Mucosa of descending colon (tissue), 3 donors: ENCODE results near the gene MEMO1. TPM values are rescaled to one million over a fixed set of nuclear protein-coding genes. Genes with fewer than 3 reads are reported as not detected.
"Not testable (repeated sequence)": the region's sequence is repeated elsewhere in the genome, so short reads cannot be mapped to it uniquely, and the experiment has no call there.

Experiments
- ATAC-seq: fragments of 200-7000 bp; cut with Tn5 transposase; one replicate; pipeline ENCODE4 v1.9.1; 2020; ENCODE audit warnings: mild to moderate bottlenecking, moderate library complexity
- DNase-seq, 3 donors: peaks; one replicate each; pipeline ENCODE4 v3.0.0-alpha.2; 2020
- H3K36me3 ChIP-seq: fragments of 200-600 bp; one replicate; pipeline ENCODE4 v1.8.0; 2021; ENCODE audit warnings: low read depth, mild to moderate bottlenecking
- H3K4me1 ChIP-seq: fragments of 200-600 bp; one replicate; pipeline ENCODE4 v1.8.0; 2021; ENCODE audit warnings: low read depth, mild to moderate bottlenecking
- H3K4me3 ChIP-seq: fragments of 200-600 bp; one replicate; pipeline ENCODE4 v1.8.0; 2021; ENCODE audit warnings: mild to moderate bottlenecking
- H3K9me3 ChIP-seq: fragments of 200-600 bp; one replicate; pipeline ENCODE4 v1.8.0; 2021; ENCODE audit warnings: mild to moderate bottlenecking
- intact Hi-C, 2 donors: fragments of 100-400 bp; cut with DNase I in 1 of 2; cut with micrococcal nuclease in 1 of 2; formaldehyde crosslinking; loops; one replicate each; pipeline versions ENCODE4 v1.11.0 to v1.11.1; 2022; cut with DNase I, micrococcal nuclease
- total RNA-seq, 3 donors: library from RNA; stranded (reverse); fragmentation: NEBNext Ultra II Directional in 2 of 3; extraction: Animal tissue kit (Norgen Biotek cat#: 25700) in 2 of 3; gene quantifications; one replicate each; pipeline versions ENCODE4 v1.2.1 to v1.2.4, GENCODE V29; 2021 to 2023
- TF ChIP-seq, protein P1 (sequence below): fragments of 200-600 bp; IDR thresholded peaks from one replicate; pipeline ENCODE4 v1.8.0; 2022; ENCODE audit warnings: antibody characterized with exemption, mild to moderate bottlenecking
- donor health status: DM: no; HTN: no; CAD: no; lungs with moderate emphysema.
- donor health status: DM: no; HTN: no; CAD: no.
- donor health status: DM: no; HTN: yes; CAD: no.

Gene MEMO1
- total RNA-seq, 3 donors from 2014 or later: 28.6 to 46.4 (median 29.2) TPM

DNA sequence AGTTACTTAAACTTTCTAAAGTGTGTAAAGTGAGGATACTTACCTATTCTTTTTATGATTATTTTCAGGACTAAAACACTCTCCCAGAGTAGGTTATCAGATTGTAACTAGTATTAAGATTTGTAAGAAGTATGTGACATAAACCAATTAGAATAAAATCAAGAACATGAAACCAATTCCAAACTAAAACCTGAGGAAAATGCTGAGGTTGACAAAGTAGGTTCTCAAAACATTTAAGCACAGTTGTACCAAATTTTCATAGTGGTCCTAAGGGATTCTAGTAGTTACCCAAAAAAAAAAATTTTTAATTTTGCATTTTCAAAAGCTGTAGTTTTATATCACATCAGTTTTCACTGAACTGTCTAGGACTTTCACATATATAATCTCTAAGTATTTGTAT, 157.3 kb downstream of the MEMO1 start:
- Histone ChIP-seq H3K4me1 (no peaks in the 10 kb centered on the region), H3K36me3 (no peaks in the 10 kb centered on the region), H3K4me3 (no peak overlapping the region), H3K9me3 (no peaks in the 10 kb centered on the region)
- intact Hi-C loops: no loop called here
- DNase-seq (no peak), ATAC-seq (no peak)
- TF ChIP-seq, protein P1, sequence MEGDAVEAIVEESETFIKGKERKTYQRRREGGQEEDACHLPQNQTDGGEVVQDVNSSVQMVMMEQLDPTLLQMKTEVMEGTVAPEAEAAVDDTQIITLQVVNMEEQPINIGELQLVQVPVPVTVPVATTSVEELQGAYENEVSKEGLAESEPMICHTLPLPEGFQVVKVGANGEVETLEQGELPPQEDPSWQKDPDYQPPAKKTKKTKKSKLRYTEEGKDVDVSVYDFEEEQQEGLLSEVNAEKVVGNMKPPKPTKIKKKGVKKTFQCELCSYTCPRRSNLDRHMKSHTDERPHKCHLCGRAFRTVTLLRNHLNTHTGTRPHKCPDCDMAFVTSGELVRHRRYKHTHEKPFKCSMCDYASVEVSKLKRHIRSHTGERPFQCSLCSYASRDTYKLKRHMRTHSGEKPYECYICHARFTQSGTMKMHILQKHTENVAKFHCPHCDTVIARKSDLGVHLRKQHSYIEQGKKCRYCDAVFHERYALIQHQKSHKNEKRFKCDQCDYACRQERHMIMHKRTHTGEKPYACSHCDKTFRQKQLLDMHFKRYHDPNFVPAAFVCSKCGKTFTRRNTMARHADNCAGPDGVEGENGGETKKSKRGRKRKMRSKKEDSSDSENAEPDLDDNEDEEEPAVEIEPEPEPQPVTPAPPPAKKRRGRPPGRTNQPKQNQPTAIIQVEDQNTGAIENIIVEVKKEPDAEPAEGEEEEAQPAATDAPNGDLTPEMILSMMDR: no peak

DNA sequence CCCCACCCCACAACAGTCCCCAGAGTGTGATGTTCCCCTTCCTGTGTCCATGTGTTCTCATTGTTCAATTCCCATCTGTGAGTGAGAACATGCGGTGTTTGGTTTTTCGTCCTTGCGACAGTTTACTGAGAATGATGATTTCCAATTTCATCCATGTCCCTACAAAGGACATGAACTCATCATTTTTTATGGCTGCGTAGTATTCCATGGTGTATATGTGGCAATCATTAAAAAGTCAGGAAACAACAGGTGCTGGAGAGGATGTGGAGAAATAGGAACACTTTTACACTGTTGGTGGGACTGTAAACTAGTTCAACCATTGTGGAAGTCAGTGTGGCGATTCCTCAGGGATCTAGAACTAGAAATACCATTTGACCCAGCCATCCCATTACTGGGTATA, 168.7 kb downstream of the MEMO1 start:
- ATAC-seq, H3K36me3 ChIP-seq, intact Hi-C loops, H3K4me1 ChIP-seq, H3K4me3 ChIP-seq, DNase-seq, H3K9me3 ChIP-seq: not testable (repeated sequence)

DNA sequence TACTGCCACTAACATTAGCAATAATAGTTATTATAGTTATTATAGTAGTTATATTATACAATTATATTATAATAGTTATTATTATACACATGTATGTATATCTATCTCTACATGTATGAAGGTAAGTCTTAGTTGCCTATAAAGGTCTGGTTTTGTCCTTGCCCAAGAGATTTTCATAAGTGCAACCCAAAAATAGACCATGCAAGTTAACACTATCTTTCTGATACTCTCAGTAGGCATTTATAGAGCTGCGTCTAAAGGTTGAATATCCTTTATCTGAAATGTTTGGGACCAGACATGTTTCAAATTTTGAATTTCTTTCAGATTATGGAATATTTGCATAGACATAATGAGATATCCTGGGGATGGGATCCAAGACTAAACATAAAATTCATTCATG, 175.4 kb downstream of the MEMO1 start:
- intact Hi-C loops: no loop called here
- TF ChIP-seq, protein P1: no peak
- ATAC-seq (no peak), DNase-seq (no peak)
- Histone ChIP-seq H3K4me1 (no peaks in the 10 kb centered on the region), H3K4me3 (no peak overlapping the region), H3K9me3 (peaks cover 1% of the 10 kb centered on the region), H3K36me3 (no peaks in the 10 kb centered on the region)

DNA sequence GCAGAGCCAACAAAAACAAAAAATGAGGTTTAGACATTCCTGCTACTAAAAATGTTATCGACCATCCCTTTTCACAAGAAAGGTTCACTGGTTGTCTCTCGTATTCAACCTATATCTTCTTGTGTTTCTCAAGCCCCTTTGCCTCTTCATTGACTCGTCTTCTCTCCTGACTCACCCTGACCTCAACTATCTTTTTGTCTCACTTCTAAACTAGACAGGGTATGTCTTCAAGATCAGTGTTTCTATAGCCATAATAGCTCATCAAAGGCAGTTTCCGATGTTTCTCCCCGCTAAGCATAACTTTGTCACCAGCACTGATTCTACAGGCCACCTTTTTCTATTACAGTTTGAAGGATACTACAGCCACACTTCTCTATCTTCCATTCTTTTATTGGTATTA, 178.4 kb downstream of the MEMO1 start:
- Histone ChIP-seq H3K9me3 (peaks cover 13% of the 10 kb centered on the region), H3K4me1 (no peaks in the 10 kb centered on the region), H3K36me3 (no peaks in the 10 kb centered on the region), H3K4me3 (no peak overlapping the region)
- TF ChIP-seq, protein P1: no peak
- no peak for ATAC-seq
- DNase-seq: no peak
- intact Hi-C loops: no loop called here

DNA sequence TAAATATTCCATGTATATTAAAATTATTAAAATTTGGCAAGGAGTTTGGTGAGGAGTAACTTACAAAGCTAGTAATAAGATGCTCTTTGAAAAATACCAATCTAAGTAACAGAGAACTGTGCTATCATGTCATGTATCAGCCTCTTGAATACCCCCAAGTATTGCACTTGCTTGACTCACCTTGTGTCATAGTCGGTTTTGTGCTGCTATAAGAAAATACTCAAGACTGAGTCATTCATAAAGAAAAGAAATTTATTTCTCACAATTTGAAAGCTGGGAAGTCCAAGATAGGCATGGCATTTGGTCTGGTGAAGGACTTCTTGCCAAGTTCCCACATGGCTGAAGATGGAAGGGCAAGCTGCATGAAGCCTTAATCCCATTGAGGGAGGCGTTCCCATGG, 179.2 kb downstream of the MEMO1 start:
- TF ChIP-seq, protein P1: no peak
- intact Hi-C loops: no loop called here
- H3K4me3 ChIP-seq: no peak overlapping the region

DNA sequence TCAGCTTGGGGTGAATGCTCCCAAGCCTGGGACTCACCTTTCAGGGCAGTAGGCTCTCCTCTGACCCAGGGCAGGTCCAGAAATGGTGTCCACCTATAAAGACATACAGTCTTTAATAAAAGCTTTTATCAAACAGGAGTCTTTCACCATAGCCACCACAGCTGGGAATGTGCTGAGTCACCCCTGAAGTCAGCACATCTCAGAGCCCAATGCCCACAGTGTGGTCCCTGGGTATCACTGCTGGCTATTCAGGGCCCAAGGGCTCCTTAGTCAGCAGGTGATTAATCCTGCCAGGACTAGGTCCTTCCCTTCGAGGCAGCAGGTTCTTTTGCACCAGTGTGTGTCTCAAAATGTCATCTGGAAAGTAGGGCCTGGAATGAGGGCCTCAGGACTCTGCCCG, 181.9 kb downstream of the MEMO1 start:
- intact Hi-C loops: no loop called here
- H3K4me1 ChIP-seq: no peaks in the 10 kb centered on the region
- TF ChIP-seq, protein P1: no peak

More for the DNA sequence above, 179.2 kb downstream of the MEMO1 start:
- Histone ChIP-seq H3K9me3 (peaks cover 13% of the 10 kb centered on the region), H3K36me3 (no peaks in the 10 kb centered on the region), H3K4me1 (no peaks in the 10 kb centered on the region)
- DNase-seq (no peak), ATAC-seq (no peak)

More for the DNA sequence above, 181.9 kb downstream of the MEMO1 start:
- no peak overlapping the region for H3K4me3 ChIP-seq
- no peak for DNase-seq
- ATAC-seq: no peak
- H3K9me3 ChIP-seq: peaks cover 20% of the 10 kb centered on the region
- no peaks in the 10 kb centered on the region for H3K36me3 ChIP-seq
